ENCODE data around the gene OR2V2. TPM values are rescaled to one million over a fixed set of nuclear protein-coding genes. Genes with fewer than 3 reads are reported as not detected.
A peak's percentile ranks its signal among the peaks of the same experiment; 100 is the strongest.

The OR2V2 gene
- total and polyA plus RNA-seq, 10 of the 15 experiments (the other 5 are each of a cell fraction or from before 2014, with no cell fraction given): 0.26 TPM; not detected in 9

DNA sequence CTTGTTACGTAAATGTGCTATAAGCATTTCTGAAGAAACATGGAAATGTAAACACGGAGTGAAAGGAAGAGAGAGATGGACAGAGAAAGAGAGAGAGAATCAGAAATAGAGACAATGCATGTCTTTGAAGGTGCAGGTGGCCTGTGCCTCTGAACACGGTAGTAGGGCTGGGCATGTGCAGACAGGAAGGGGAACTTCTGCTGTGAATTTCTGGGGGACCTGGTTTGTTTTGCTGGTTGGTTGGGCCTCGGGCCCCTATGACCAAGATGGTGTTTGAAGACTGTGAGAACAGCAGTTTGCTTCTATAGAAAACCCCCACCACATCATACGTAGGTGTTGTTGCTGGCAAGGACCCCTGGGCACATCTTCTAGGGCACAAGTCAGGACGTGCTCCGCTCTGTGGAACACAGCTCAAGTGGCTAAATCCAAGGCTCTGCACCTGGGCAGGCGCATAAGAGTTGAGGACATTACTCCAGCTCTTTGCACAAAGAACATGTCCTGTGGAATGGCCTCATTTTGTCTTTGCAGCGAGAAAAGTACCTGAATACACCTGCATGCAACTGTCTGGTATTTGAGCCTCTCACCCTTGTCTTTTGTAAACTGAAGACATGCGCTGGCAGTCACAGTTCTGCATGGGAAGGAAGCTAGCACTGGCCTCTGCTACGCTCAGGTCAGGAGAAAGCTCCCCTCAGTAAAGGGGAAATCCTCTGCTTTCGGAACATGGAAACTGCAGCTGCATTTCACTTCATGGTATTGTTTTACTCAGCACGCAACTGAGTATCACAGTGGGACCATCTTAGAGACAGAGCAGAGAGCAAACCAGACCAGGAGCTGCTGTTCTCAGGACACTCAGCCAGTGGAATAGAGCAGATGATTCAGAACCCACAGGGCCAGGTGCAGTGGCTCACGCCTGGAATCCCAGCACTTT is 2.7 kb downstream of the OR2V2 start:
- in situ Hi-C loops (cut with MboI): no loop called here
- TF ChIP-seq KAT2A (conservative IDR thresholded peaks at IDR 0.05; ENCODE audit: control insufficient read depth, low read depth, low read length) (no peak), ETV6 (conservative IDR thresholded peaks at IDR 0.05 in 1 of 2, IDR thresholded peaks at IDR 0.05 in 1 of 2; ENCODE audit: borderline replicate concordance in 1 of 2, low read depth in 1 of 2) (no peak), ZNF24 (IDR thresholded peaks at IDR 0.05) (no peak), CHD4 (IDR thresholded peaks at IDR 0.05) (no peak), EGR1 (IDR thresholded peaks at IDR 0.05; ENCODE audit: borderline replicate concordance in 1 of 2, low read depth in 2 of 2, low read length in 2 of 2) (no peak), PRDM15 (CRISPR knock-in tag; IDR thresholded peaks at IDR 0.05) (no peak), ZNF687 (IDR thresholded peaks at IDR 0.05) (peak; percentile 41; the same call in 1 of the 2 replicates), YY1 (IDR thresholded peaks at IDR 0.05; ENCODE audit: low read depth, low read length) (no peak), POU2F2 (IDR thresholded peaks at IDR 0.05; ENCODE audit: borderline replicate concordance, low read depth, low read length) (no peak), TCF12 (IDR thresholded peaks at IDR 0.05; ENCODE audit: low read depth, low read length) (0 out of 2 replicates have a peak, but pooled peaks have one; percentile 14), NFYA (IDR thresholded peaks at IDR 0.05; ENCODE audit: borderline replicate concordance, low read depth, low read length) (no peak), MAX (IDR thresholded peaks at IDR 0.05; ENCODE audit: low read depth, low read length) (no peak)

More for the DNA sequence above, 2.7 kb downstream of the OR2V2 start:
- 20% methylated on average over 14 of the region's 14 CpGs for WGBS (ENCODE audit: insufficient coverage, insufficient replicate concordance, low lambda C conversion rate, missing lambda C conversion rate)
- Histone ChIP-seq H2AFZ (ENCODE audit: control insufficient read depth, low read depth, low read length) (peak overlapping the region; percentile 18), H3K36me3 (ENCODE audit: control insufficient read depth in 2 of 2, insufficient read depth in 2 of 2, low read length in 1 of 2) (no peaks in the 10 kb centered on the region), H3K4me3 (no peak overlapping the region), H3K9ac (ENCODE audit: control insufficient read depth, insufficient read depth, low read length) (no peak overlapping the region), H3K4me2 (ENCODE audit: control insufficient read depth, insufficient read depth) (no peak overlapping the region), H3K27me3 (replicated peaks in 1 of 2; ENCODE audit: control insufficient read depth in 2 of 2, insufficient read depth in 2 of 2, low read length in 1 of 2) (no peaks in the 10 kb centered on the region; a peak in 1 of 4 replicates), H3K4me1 (ENCODE audit: control insufficient read depth, insufficient read depth, low read length) (0 out of 2 replicates have a peak, but pooled peaks cover 3% of the 10 kb centered on the region), H3K27ac (ENCODE audit: control insufficient read depth, insufficient read depth) (0 out of 2 replicates have a peak overlapping the region, but pooled peaks have one; percentile 6), H4K20me1 (ENCODE audit: control insufficient read depth, insufficient read depth) (no peaks in the 10 kb centered on the region), H3K9me3 (replicated peaks; ENCODE audit: control insufficient read depth, insufficient read depth, low read length) (no peaks in the 10 kb centered on the region; the same call in 2 of the 3 replicates), H3K79me2 (ENCODE audit: control insufficient read depth, insufficient read depth, low read length) (no peaks in the 10 kb centered on the region)
- intact Hi-C loops (cut with micrococcal nuclease; ENCODE audit: unreplicated experiment): loop anchor here (10.0 kb wide), 4 partner anchors 45 to 345 kb away; partner anchors contain the start of gene MGAT1
- CTCF ChIA-PET: interaction anchor here (0.5 to 3.0 kb wide), 11 partner anchors 9 to 471 kb away, joined by 3 to 14 read pairs (median 4); no protein-coding TSS in a partner anchor
- DNase-seq (ENCODE audit: low read depth, low spot score): no peak
- SMC1A ChIA-PET (ENCODE audit: uncharacterized antibody, unreplicated experiment): interaction anchor here (0.7 to 3.5 kb wide), 21 partner anchors 9 to 342 kb away, joined by 3 to 22 read pairs (median 4); no protein-coding TSS in a partner anchor
- RAD21 ChIA-PET (ENCODE audit: unreplicated experiment): interaction anchor here (0.8 to 3.2 kb wide), 20 partner anchors 8 to 282 kb away, joined by 3 to 16 read pairs (median 3); no protein-coding TSS in a partner anchor
- FAIRE-seq: no peak
- POLR2A ChIA-PET: interaction anchor here (0.9 to 1.9 kb wide), 5 partner anchors 9 to 347 kb away, joined by 3 to 8 read pairs (median 4); no protein-coding TSS in a partner anchor
- BruUV-seq (replicated peaks): no TSS peak
- peak; percentile 73 for ATAC-seq
